NCI-H1417 treated with DMSO at 0.1 percent for 48 hours (cell line): ENCODE data around the gene NCF4.

ENCODE experiments used
- DNase-seq: peaks from one replicate; lab custom pipeline; 2025; lab: John Stamatoyannopoulos, UW

Gene NCF4

DNA sequence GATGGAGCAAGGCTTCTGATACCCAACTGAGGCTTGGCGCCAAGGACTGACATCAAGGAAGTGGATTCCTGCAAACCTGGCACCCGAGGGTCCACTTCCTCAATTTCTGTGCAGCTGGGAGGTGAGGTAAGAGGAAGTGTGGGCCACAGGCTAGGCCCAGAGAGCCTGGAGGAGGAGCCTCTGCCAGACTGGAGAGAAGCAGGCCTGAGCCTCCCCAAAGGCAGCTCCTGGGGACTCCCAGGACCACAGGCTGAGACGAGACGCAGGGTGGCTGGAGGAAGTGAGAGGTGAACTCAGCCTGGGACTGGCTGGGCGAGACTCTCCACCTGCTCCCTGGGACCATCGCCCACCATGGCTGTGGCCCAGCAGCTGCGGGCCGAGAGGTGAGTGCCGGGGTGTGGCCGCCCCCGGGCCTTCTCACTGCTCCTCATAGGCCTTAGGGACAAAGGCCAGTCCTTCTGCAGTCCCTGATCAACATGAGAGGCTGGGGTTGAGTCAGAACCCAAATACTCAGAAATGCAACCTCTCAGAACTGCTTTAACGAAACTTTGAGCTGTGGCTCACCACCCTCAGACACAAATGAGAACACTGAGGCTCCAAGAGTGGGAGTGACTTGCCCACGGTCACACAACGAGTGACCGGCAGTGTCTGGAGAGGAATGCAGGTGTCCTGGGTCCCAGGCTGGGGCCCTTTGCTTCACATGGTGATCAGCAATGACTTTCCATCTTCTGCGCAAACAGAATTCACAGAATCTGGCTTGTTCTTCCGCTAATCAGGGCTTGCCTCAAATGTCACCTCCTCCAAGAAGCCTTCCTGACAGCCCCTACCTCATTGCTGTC is at the start of gene NCF4:
Gene NCF4, plus strand, starts transcription at position 186 of the 839 bp plus-strand sequence. Its CDS starts 166 bp downstream, at position 352.
- DNase-seq = no peak

DNA sequence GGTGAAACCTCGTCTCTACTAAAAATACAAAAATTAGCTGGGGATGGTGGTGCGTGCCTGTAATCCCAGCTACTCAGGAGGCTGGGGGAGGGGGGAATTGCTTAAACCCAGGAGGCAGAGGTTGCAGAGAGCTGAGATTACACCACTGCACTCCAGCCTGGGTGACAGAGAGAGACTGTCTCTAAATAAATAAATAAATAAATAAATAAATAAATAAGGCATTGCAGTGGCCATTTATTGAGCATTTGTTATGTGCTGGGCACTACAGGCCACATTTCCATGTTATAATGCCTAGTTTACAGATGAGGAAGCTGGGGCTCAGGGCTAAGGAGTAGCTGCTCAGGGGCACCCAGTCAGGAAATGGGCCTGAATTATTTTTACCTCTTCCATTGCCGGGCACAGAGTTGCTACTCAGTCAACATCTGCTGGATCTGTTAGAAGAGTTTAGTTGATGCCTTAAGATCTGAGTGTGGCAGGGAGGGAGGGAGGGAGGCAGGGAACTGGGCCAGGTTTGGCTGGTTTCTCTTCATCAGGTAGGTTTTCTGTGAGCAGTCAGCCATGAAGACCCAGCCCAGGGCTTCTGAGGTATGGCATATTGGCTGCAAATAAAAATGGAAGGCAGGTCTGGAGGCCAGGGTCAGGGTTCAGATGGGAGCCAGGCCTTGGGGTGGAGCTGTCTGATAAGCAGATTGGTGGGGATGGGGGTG is 49.6 kb upstream of the NCF4 start:
- DNase-seq = no peak

DNA sequence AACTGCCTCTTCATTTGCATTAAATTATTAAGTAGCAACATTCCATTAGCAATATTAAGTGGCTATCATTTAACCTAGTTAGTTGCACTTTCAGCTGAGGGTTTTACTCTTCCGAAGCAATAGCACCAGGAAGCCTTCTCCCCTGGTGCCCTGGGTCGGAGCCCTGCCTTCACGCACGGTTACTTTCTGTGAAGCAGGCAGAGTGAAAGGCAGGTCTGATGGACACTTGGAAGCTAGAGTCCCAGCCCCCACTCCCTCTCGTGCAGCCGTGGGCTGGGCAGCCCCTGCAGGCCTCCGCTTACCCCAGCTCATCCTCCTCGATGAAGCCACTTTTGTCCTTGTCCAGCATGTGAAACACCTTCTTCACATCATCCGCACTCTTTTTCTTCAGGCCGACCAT is 46.0 kb upstream of the NCF4 start:
- DNase-seq = no peak

DNA sequence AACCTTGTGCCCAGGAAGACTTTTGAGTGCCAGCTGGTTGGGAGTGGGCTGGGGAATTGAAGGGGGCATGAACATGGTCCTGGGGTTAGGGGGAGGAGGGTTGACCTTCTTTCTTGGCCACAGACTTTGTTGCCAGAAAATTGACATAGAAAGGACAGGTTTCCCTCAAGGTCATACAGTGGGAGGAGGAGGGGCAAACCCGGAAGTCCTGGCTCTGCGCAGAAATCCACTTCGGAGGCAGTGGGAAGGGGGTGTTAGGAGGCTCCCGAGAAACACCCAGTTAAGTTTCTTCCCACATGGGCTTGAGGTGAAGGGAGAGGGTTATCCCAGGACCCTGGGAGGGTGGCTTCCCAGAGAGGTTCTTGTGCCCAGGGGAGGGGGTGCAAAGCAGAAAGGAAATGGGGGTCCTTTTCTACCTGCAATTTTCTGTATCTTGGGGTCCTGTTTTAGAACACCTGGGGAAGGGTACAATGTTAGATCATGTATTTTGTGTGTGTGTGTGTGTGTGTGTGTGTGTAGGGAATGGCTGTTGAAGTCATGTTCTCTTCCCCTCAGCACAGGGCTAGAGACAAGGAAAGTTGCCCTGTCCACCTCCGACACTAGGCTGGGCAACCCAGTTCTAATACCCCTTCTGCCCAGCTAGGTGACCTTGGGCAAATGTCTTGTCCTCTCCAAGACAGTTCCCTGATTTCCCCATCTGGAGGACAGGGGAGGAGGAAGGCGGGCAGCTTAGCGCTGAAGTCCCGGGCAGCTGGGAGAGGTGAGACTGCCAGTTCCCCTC is 45.1 kb upstream of the NCF4 start:
- DNase-seq = no peak

DNA sequence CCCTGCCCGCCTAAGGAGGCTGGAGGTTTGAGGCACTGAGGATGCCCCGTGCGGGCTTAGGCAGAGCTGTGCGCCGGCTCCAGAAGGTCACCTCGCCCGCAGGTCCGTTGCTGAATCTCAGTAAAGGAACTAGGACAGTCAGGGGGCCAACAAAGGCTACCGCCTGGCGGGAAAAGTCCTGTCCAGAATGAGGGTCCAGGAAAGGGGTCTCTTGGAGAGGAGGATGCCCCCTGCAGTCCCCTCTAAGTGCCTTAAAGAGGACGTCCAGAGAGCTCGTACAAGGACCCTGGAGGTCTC is 44.5 kb upstream of the NCF4 start:
- DNase-seq = no peak

DNA sequence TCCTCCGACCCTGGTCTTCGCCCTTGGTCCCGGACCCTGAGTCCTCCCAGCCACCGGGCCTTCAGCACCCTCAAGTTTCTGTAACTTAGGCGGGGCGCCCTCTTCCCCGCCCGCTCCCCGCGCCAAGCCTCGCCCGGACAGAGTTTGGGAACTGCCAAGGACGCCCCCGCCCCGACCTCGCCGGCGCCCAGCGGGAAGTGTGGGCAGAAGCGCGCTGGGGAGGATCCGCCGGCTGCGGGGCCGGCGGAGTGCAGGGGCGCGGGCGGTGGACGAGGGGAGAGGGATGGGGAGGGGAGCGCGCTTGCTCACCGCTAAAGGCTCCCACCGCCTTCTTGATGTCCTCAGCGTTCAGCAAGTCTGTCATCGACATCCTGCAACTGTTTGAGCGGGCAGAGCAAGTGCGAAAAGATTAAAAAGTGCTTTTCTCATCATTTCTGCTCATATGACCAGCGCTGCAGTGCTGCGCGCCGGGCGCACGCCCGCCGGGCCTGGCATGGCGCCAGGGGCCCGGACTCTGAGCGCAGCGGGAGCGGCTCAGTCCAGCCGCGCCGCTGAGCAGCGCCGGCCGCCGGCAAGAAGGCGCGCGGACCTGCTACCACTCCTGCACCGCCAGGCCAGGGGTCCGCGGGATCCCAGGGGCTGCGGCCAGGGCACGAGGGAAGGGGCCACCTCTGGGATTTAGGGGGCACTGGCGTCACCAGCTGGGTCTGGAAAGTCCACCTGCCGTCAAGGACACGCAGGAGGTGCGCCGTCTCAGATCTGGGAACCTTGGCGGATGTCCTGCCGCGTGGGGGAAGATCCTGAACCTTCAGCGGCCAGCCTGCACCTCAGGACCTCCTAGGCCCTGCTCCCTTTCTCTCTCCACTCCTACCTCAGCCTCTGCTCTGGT is 43.9 kb upstream of the NCF4 start, which contains the start of gene PVALB:
Gene PVALB, minus strand, starts transcription at position 400 of the 889 bp plus-strand sequence. Its CDS starts 30 bp downstream, at position 370.
- no peak for DNase-seq

DNA sequence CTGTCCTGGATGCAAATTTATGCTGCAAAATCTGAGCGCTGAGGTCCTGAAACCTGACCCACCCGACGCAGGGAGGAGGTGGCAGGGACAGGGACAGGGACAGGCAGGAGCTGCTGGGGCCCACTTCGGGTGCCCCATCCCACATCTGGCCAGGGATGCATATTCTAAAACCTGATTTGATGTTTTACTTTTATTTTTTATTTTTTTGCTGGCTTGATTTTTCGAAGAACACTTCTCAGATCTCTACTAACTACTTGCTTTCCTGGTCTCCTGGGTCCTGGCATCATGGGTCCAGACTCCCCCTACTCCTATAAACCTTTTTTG is 43.3 kb upstream of the NCF4 start:
- no peak for DNase-seq

DNA sequence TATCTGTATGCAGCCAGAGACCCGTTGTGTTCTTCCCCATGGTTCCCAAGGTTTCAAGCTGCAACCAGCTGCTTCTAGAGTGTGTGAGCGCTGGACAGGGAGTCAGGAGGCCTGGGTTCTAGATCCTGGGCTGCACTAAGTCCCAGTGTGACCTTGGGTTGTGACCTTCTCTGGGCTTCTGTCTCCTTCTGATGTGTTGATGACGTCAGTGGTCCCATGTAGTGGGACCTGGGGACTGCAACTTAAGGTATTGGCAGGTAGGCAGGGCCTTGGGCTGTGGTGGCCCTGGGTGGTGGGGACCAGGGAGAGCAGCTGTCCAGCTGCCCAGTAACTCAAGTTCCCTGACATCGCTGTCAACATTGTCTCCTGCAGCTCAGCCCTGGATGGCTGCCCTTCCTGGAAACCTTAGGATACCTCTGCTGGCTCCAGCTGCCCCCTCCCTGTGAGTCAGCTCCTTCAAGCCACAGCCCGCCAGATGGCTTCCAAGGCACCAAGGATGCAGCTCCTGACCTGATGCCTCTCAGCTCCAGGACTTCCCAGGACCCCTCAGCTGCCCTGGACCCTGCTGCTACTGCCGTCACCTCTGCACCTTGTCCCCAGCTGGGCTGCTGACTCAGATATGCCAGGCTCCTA is 42.7 kb upstream of the NCF4 start:
- DNase-seq = no peak

DNA sequence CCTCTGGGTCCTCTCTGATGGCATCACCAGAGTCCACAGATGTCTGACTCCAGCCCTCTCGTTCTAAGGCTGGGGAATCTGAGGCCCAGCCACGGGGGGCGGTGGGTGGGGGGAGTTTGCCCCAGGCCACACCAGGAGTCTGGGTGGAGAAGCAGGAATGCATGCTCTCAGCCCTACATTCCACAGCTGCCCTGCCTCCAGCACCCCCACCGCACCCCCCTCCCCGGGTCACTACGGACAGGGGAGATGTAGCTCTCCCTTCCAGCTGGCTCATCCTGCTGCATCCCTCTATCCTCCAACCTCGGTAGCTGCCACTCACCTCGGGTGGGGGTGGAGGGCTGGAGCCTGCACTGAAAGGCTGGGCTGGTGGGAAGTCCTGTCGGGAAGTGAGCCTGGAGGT is 41.7 kb upstream of the NCF4 start:
- DNase-seq = no peak

DNA sequence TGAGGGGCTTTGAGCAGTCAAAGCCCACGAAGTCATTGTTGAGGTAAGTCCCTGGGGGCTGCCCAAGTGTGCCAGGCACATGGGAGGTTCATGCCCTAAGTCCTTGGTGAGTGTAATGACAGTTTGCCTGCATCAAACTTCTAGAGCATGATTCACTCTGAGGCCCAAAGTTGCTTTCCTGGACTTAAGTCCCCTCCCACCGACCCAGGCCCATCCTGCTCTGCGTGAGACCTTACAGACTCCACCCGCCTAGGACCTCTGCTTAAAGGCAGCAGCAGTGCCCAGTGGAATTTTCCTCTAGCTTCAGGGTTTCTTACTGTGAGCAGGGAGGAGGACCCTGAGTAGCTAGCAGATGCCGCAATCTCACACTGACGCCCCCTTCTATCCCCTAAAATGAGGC is 38.2 kb upstream of the NCF4 start:
- no peak for DNase-seq

DNA sequence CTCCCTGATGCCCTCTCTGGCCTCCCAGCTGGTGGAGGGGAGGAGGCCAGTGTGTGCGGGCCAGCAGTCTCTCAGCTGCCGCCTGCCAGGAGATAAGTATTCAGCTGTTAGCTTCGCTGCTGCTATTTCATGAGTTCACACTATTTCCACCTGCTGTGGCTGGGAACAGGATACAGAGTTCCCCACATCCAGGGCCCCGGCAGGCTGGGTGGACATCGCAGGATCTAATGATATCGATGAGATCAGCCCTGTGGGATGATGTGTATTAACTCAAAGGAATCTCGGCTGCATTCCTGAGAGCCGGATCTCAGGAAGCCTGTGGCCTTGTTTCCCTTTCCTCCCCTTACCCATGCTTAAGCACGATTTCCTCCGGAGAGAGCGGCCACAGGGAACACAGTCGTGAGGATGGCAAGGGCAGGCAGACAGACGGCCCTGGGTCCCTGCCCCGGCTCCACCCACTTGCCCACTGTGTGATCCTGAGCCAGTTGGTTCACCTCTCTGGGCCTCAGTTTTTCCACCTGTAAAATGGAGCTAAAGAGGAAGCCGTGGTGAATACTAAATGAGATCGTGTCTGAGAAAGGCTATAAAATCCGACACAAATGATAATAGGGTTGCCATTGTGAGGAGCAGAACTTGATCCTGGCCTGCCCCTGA is 37.5 kb upstream of the NCF4 start:
- DNase-seq = no peak

DNA sequence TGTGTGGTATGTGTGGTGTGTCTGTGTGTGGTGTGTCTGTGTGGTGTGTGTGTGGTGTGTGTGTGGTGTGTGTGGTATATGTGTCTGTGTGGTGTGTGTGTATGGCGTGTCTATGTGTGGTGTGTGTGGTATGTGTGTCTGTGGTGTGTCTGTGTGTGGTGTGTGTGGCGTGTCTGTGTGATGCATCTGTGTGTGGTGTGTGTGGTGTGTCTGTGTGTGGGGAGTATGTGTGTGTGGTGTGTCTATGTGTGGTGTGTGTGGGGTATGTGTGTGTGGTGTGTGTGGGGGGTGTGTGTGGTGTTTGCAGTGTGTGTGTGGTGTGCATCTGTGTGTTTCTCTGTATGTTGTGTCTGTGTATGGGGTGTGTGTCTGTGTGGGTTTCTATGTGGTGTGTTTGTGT is 36.2 kb upstream of the NCF4 start:
- DNase-seq = no peak

DNA sequence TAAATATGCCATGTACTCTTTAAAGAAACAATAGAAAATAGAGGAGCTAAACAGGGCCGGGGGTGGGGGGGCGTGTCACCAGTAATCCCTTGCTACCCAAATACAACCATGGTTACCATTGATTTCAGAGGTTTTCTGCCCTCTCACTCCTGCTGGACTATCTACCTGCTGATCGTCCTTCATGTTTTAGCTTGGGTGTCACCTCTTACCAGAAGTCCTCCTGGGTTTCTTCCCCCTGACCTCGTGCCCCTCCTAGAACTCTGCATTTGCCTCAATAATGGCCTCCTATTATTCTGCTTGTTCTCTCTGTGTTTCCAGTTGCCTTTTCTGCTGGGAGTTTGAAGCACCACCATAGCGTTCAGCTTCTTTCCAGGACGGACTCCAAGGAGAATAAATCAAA is 34.5 kb upstream of the NCF4 start:
- no peak for DNase-seq

DNA sequence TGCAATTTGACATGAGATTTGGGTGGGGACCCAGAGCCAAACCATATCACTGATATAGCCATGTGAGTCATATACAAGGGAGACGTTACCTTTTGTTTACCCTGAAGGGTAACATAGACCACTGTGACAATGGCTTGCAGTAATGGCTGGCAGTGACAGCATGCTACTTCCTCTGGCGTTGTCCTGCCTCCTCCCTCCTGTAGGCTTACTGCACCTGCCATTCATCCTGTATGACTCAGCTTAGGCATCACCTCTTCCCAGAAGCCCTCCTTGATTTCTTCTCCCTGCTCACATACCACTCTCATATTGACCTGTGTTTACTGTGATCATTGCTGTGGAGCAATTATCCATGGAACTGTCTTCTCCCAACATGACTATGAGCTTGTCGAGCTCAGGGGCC is 32.0 kb upstream of the NCF4 start:
- no peak for DNase-seq

DNA sequence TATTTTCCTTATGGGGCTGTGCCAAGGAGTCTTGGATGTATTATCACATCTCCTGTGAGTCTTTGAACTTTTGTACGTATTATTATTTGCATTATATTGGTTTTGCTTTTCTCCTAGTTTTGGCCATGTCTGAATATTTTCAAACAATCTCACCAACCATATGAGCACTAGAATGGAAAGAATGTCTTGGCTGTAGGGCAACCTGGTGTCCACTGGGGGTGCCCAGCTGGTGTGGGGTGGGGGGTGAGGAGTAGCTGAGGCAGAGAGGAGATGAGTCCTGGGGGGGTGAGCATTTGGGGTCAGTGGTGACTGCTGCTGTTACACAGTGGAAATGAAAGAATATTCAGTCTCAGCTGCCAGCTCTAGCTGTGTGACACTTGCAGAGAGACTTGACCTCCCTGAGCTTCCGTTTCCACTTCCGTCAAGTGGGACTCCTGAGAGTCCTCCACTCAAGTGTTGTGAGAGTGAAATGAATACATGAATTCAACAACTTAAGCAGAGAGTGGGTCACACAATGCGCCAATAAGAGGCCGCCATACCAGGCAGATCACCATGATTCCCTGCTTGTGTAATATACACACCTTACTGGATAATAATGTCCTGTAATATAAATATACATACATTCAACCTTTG is 31.3 kb upstream of the NCF4 start:
- no peak for DNase-seq

DNA sequence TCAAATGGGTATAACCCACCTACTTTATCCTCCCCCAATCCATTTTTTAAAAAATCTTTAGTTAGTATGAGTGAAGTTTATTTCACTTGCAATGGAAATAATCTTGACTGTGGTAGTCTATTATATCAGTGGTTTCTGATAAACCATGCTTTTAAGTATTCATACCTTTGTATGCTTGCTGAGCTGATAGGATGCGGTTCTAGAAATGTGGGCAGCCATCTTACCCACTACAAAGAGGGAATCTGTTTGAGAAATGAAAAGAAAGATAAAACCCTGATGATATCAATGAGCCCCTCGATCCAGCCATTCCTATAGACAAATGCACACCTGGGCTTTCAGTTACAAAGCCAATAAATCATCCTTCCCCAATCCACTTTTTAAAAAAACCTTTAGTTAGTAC is 30.2 kb upstream of the NCF4 start:
- DNase-seq = no peak

DNA sequence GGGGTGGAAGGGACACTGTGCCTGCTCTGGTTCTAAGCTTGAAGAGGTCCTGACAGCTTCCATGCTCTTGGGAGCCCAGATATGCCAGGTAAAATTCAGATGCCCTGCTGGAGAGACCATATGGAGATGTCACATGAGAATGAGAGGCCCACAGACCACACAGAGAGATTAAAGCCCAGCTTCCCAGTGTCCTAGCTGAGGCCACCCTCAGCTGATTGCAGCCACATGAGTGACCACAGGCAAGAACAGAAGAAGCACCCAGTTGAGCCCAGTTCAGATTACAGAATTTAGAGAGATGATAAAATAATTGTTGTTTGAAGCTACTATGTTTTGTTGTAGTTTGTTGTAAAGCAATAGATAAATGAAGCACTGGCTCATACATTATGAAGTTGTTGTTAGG is 29.6 kb upstream of the NCF4 start:
- no peak for DNase-seq

DNA sequence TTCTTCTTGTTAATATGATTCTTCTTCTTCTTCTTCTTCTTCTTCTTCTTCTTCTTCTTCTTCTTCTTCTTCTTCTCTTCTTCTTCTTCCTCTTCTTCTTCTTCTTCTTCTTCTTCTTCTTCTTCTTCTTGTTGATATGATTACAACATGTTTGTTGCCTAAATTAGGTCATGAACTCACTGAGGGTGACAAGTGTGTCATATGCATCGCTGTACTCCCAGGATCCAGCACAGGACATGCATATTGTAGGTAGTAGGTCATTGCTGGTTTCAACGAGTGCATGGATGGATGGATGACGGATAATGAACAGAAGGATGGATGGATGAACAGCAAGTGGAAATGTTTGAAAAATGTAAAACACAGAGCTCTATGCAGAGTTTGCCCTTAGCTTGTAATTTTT is 29.1 kb upstream of the NCF4 start:
- no peak for DNase-seq

DNA sequence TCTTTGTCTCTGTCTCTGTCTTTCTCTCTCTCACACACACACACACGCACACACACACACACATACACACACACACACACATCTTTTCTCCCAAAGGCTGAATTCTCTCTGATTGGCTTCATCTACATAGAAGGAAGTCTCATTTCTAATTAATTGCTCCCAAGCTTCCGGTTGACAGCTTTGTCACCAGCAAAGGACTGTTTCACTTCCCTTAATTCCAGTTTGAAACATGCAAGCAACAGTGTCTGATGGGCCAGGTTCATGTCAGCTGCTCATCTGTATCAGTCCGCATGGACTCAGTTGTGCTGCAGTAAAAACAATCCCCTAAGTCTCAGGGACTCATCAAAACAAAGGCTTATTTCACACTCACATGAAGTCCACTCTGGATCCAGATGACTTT is 27.7 kb upstream of the NCF4 start:
- no peak for DNase-seq

DNA sequence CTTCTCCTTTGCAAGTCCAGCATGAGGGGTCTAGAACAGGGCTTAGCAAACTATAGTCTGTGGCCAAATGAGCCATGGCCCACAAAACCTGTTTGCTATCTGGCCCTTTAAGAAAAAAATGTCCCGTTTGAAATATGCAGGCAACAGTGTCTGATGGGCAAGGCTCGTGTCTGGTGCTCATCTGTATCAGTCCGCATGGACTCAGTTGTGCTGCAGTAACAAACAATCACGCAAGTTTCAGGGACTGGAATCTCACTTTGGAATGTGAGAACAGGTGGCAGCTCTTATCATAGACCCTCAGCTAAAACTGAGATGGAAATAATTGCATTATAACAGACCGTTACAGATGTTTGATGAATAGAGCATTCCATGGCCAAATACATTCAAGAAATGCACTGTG is 24.9 kb upstream of the NCF4 start:
- no peak for DNase-seq
